GM11168 (cell line): ENCODE results near the gene SNTG2.

ENCODE experiments used
- in situ Hi-C: fragments of 300-500 bp; cut with MboI; formaldehyde crosslinking; loops from one replicate; pipeline ENCODE4 v1.12.0; 2022; ENCODE audit warnings: low sequenced_read_pairs; ENCODE audit not compliant: unreplicated experiment

SNTG2 gene

DNA sequence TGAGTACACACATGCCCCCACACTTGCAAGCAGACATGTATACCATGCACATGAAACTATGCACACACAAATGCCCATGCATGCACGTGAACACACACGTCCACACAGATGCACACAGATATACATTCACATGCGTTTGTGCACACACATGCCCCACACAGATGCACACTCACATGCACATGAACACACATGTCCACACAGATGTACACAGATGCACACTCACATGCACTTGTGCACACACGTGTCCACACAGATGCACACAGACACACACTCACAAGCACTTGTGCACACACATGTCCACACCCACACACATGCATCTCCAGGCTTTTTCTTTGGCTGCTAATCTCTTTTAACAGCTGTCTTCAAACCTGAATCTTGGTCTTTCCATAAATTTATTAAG is 31.1 kb downstream of the SNTG2 start:
- in situ Hi-C loops: no loop called here

DNA sequence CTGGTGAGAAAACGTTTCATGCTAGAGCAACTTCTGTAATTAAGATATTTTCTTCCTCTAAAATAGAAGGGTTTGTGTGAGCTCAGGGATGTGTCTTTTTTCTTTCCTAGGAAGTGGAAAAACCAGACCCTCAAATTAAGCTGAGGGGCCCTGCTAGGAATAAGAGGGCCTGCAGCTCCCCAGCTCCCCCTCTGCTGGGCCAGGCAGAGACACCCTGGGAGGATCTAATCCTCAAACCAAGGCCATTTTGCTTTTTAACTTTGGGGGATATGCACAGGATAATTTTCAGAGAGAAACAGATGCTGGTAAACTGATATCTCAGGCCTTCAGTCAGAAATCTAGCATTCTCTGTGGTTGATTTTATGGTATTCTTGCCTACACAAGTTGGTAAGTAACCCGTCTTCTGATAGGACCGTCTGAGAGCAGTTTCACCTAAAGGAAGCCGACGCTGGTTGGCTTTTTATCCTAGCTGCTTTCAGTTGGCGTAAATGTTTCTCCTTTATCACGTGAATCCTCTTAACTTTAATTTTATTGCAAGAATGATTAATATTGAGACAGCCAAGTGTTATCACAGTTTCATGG is 34.8 kb downstream of the SNTG2 start:
- in situ Hi-C loops: no loop called here

DNA sequence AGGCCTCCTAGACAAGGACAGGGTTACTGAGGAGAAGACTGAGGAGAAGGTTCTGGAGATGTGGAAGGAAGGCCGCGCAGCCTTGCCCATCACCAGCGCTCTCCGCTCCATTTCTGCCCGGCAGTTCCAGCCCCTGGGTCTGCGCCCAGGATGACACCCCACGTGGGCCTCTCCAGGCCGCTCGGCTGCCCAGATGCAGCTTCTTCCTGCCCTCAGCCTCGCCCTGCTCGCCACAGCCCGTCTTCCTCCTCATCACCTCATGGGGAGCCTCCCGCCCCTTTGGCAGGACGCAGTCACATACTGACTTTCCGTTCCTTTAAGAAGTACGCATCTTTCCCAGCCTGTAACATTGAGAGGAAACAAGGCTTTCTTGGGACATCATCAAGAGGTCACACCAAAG is 37.1 kb downstream of the SNTG2 start:
- in situ Hi-C loops: no loop called here

DNA sequence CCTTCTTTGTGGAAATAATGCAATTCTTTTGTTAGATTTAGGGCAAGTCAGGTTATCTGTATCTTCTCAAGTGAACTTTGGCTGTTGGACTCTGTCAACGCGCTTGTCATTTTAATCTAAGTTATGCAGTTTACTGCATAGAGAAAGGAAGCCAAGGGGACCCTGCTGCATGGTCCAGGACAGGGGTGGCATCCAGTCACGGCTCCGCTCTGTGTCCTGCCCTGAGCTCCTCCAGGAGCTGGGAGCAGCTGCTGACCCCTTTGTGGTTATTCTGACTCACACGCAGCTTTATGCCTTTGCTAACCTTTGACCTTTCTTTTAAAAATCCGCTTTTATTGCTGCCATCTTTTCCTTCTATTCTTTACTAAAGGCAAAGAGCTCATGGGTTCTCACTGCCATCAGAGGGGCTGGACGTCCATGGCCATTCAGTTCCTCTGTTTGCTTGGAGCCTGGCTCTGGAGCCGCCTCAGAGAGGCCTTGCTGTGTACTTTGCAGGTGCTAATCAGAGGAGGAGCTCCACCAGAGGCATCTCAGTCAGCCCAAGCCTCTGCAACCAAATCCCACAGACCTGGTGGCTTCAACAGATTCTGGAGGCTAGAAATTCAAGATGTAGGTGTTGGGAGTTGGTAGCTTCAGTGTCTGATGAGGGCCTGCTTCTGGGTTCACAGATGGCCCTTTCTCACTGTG is 39.3 kb downstream of the SNTG2 start:
- in situ Hi-C loops: no loop called here

DNA sequence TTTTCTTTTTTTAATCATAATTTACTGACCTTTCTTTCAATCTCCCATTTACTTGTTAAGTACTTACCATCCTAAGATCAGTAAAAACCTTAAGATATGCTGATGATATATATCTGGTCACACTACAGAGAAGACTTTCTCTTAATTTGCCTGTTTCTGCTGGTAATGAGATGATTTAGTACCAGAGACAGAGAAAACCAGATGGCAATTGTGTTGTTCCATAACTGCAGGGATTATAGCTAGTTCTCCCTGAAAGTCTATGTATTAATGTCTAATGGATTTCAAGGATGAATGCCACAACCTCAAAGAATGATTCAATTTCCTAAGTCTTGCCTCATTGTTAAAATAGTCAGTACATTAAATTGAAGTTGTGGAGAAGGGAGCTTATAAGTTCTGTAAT is 40.3 kb downstream of the SNTG2 start:
- in situ Hi-C loops: no loop called here

DNA sequence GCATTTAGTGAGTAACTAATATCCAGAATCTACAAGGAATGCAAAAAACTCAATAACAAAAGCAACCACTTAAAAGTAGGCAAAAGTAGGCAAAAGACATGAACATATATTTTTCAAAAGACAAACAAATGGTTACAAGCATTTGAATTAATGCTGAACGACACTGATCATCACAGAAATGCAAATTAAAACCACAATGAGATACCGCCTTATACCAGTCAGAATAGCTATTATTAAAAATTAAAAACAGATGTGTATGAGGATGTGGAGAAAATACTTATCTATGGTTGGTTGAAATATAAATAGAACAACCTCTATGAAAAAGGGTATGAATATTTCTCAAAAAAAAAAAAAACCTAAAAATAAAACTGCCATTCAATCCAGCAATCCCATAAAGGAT is 51.7 kb downstream of the SNTG2 start:
- in situ Hi-C loops: no loop called here

DNA sequence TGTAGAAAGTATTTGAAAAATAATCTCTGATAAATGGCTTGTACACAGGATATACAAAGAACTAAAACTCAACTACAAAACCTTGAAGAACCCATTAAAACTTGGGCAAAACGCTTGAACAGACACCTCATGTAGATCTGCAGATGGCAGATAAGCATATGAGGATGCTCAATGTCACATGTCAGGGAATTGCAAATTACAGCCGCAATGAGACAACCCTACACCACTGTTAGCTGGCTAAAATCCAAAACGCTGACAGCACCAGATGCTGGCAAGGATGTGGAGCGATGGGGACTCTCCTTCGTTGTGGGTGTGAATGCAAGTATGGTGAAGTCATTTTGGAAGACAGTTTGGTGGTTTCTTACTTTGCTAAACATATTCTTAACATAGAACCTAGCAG is 53.7 kb downstream of the SNTG2 start:
- in situ Hi-C loops: no loop called here

DNA sequence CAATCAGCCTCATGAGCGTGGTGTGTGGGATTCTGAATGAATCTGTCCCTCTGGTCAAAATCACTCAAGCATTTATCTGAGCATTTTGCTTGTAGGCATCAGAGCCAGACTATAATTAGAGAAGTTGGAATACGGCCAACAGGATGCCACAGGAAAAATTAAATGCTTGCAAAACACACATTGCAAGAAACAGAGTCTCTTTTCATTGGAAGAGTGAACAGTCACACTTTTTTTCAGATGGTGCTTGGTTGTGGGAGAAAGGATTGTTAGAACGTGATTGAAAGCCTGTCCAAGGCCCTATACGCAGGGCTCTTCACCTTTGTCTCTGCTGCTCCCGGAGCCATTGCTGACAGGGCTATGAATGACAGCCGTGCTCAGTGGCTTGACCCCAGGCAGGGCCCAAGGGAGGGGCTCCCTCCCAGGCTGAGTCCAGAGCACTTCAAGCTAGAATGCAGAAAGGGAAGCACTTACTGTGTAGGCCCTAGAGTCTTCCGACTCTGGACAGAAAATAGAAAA is 59.8 kb downstream of the SNTG2 start:
- in situ Hi-C loops: no loop called here

DNA sequence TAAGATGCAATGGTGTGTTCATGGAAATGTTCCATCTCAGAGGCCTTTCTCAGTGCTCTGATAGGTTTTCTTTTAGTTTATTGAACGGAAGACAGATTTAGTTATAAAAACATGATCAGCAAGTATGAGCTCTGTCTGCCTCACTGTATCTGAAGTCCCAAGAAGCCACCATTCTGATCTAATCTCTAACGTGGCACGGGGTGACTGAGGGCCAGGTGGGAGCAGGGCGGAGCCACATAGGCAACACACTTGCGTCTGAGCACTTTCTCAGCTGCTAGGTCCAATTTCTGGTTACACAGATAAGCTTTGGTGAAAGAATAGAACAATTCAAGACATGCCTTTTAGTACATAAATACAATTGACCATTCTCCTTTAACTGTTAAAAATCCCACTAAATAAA is 60.4 kb downstream of the SNTG2 start:
- in situ Hi-C loops: no loop called here

DNA sequence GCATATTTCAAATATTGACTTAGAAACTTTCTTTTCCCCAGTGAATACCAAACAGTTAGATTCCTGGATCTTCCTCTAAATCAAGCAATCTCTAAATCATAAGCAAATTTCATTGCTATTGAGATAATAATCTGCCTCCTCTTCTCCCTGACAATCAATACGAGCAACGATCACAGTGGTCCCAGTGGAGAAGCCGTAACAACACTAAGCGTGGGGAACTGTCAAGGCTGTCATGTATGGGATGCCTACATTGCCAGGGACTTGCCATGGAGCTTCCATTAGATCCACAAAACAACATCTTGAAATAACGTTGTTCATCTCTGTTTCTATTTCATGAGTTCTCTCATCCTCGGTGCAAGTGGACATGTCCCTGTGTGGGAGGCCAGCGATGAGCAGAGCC is 61.3 kb downstream of the SNTG2 start:
- in situ Hi-C loops: no loop called here

DNA sequence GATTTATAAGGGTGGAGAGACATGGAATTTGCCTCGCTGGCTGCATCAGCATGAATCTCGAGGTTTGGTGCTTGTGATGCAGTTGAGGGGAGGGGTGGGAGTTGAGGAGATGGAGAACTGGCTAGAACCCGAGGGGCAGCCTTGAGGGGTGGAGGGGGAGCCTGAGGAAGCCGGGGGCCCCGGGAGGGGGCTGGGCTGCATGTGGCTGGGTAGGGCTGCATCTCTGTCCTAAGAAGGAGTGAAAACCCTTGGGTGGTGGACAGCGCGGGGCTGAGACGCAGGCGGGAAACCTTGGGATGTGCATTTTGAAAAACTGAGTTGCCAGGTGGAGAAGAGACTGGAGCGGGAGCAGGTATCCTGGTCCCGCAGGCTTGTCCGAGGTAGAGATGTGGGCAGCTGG is 64.2 kb downstream of the SNTG2 start:
- in situ Hi-C loops: no loop called here

DNA sequence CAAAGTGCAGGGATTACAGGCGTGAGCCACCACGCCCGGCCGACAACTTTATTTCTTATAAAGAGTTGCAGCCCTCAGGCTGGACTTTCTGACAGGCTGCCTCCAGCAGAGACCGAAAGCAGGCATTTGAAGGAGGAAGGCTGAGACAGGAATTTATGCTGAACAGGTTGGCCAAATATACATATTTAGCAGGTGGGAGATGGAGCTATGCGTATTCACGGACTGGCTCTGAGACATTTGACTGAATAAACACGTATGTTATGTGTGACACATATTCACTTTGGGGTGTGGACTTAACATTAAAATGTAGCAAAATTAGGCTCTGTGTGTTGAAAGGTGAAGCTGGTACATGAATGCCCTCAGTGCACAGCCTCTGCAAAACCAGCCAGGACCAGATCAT is 65.9 kb downstream of the SNTG2 start:
- in situ Hi-C loops: no loop called here

DNA sequence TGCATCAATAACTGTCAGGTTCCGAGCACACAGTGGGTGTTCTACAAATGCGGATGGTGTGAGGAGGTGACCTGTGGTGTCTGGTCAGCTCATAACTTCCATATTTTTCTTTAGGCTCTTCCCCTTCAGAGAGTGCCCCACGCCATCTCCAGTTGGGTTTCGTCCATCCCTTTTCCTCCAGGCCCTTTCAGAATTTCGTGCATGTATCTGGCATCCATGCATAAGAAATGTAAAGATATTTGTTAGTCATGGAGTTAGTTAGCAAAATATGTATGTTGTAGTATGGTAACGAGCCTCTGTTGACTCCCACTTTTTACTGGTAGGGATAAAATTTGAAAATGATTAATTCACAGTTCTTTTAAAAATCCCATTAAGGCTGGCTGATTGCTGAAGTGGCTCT is 67.2 kb downstream of the SNTG2 start:
- in situ Hi-C loops: no loop called here

DNA sequence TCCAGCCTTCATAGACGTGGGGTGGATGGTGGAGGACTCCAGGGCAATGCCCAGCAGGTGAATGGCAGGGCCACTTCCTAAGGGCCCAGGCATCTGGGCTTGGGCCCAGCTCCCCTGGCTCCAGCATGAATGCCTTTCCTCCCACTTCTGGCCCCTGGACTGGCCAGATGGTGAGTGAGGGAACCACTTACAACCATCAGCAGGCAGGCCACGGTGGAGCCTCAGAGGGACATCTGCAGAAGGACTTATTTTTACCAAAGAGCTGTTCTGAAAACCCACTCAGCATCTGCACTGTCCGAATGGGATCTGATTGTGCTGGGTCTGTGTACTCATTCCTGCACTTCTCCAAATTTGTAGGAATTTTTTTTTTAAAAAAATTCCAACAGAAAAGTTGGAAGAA is 69.6 kb downstream of the SNTG2 start:
- in situ Hi-C loops: no loop called here

DNA sequence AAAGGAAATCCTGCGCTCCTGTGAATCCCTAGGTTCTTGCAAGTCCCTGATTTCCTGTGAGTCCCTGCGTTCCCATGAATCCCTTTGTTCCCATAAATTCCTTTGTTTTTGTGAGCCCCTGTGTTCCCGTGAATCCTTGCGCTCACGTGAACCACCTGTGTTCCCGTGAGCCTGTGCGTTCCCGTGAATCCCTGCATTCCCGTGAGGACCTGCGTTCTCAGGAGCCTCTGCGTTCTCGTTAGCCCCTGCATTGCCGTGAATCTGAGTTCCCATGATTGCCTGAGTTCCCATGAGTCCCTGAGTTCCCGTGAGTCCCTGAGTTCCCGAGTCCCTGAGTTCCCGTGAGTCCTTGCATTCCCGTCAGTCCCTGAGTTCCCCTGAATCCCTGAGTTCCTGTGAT is 71.5 kb downstream of the SNTG2 start:
- in situ Hi-C loops: no loop called here

DNA sequence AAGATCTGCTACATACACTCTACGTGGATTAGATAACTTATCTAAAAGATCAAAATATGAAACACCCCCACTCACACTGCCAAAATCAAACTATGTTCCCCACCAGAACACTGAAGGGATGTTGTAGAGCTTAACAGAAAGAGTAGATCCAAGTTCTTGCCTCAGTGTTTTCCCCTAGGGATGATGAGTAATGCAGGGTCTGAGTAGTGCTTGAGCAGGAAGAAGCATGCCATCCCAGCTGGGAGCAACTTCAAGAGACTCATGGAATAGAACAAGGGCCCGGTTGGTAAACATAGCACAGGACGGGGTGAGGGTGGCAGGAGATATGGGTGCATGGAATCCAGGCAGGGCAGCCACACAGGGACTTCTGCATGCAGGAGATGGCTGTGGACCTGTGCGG is 74.3 kb downstream of the SNTG2 start:
- in situ Hi-C loops: no loop called here

DNA sequence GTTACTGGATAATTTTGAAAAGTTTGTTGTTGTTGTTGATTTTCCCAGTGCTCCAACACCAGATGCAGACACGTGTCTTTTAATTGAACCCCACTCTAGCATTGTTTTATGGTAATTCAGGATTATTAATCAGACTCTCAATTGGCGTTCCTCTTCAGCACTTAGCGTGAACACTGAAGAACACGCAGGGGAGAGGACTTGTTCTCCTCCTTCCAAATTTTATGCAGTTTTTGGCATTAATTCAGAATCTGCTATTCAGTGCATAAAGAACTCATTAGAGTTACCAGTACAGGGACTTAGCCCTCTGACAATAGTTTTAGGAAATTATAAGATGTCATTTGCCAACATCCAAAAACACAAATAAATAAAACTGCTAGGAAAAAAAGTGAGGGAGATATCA is 75.5 kb downstream of the SNTG2 start:
- in situ Hi-C loops: no loop called here

DNA sequence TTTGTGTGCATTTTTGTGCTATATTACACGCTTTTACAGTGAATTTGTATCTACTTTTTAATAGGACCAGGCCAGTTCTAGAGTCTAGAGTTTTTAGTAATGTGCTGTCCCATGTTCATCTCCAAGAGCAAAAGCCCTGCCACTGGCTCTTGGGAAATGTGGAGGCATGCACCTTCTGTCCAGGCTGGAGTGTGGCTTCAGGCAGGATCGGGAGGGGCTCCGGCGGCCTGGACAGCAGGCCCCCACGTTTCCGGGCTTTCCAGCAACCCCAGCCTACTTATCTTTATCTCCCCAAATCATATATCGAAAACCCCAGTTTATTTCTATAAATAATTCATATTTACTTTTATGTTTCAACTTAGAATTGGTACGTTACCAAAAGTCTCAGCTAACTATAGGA is 78.2 kb downstream of the SNTG2 start:
- in situ Hi-C loops: no loop called here

DNA sequence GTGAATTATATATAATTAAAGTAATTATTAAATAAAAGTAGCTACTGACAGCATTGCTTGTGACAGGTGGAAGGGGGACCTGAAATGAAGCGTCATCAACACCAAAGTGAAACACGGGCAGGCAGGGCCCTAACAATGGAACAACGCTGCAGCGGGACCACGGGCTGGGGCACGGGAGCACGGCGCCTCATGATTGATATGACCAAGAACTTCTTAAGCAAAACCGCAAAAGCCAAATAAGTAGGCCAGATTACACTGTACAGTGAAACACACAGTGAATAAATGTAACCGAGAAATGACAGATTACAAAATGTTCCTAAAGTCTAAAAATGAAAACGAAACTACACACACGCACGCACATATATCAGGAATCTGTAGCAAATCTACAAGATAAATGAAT is 81.4 kb downstream of the SNTG2 start:
- in situ Hi-C loops: no loop called here

DNA sequence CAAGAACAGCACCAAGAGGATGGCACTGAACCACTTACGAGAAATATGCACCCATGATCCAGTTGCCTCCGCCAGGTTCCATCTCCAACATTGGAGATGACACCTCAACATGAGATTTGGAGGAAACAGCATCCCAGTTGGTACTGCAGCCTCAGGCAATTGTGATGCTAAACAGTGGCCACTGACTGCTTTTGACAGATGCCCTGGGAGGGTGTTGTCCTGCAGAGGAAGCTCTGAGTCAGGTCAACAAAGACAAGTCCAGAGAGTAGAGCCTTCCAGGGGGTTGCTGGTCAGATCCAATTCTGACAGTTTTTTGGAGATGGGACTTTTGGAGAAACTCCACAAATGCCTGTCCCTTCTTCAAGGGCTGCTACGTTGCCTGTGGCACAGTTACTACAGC is 82.4 kb downstream of the SNTG2 start:
- in situ Hi-C loops: no loop called here

DNA sequence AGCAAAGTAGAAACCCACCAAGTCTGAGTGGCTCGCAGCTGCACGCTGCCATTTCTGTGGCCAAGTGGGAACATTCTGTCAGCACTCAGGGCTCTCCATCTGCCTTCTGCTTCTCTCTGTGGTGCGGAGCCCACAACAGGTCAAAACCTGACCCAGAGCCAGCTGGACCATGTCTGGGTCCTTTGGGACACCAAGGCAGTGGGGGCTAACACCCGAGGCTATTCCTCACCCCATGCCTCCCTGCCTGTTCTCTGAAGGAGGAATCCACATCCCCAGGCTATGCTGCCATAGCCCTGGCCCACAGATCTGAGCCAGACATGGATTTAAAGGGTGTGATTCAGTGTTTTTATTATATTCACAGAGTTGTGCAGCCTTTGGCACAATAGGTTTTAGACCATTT is 86.4 kb downstream of the SNTG2 start:
- in situ Hi-C loops: no loop called here

DNA sequence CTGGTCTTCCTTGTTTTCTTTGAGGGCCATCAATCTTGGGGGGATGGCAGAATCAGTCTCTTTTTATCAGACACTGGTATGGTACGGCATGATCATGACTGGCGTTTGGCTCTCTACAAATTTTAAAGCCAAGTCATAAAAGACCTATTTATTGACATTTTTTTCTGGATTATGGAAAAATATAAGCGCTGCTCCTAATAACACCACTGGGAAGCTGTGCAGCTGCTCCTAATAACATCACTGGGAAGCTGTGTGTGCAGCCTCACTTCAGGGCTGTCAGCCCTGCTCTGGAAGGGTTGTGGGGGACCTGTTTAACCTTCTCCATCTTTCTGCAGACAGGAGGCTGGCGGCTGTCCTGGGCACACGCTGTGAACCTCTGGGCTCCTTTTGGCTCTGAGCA is 88.9 kb downstream of the SNTG2 start:
- in situ Hi-C loops: no loop called here
